Naive thymus-derived CD4-positive, alpha-beta T cell (primary cell): ENCODE measurements around the gene APEH. TPM values are rescaled to one million over a fixed set of nuclear protein-coding genes. Genes with fewer than 3 reads are reported as not detected.

ENCODE experiments used
- ATAC-seq: fragments of 150-1000 bp; cut with Tn5 transposase; 2 replicates; pipeline ENCODE4 v1.10.0; 2021; ENCODE audit warnings: mild to moderate bottlenecking, moderate library complexity
- CTCF ChIA-PET: fragments of 350-600 bp; sonication (Branson Sonifier 250); formaldehyde crosslinking; loops from one replicate; lab custom pipeline; 2021; ENCODE audit warnings: antibody characterized with exemption; lab: Charles Lee
- POLR2A ChIA-PET: fragments of 350-600 bp; sonication (Branson Sonifier 250); formaldehyde crosslinking; loops from one replicate; lab custom pipeline; 2021; ENCODE audit warnings: antibody characterized with exemption, inconsistent platforms; lab: Charles Lee
- DNase-seq, 9 donors: peaks; one replicate each; pipeline versions ENCODE4 v3.0.0 to v3.0.0-alpha.2; 2020 to 2022; ENCODE audit warnings: mixed read lengths in 1 of 9
- H3K27ac ChIP-seq: one replicate; pipeline ENCODE4 v1.7.0; 2013; ENCODE audit warnings: mild to moderate bottlenecking, low read depth, low read length, moderate library complexity
- H3K27me3 ChIP-seq, 2 donors: one replicate each; pipeline ENCODE4 v1.7.0; 2013; ENCODE audit warnings: low read length in 2 of 2, mild to moderate bottlenecking in 2 of 2, moderate library complexity in 2 of 2; ENCODE audit not compliant: control insufficient read depth in 2 of 2, insufficient read depth in 2 of 2
- H3K36me3 ChIP-seq, 3 experiments: 1 replicate in 2 of 3; 2 replicates in 1 of 3; pipeline ENCODE4 v1.7.0; 2013; ENCODE audit warnings: low read length in 3 of 3, mild to moderate bottlenecking in 3 of 3, moderate library complexity in 1 of 3; ENCODE audit not compliant: insufficient read depth in 3 of 3, control insufficient read depth in 2 of 3
- H3K4me1 ChIP-seq, 2 donors: one replicate each; pipeline ENCODE4 v1.7.0; 2013; ENCODE audit warnings: low read length in 2 of 2, mild to moderate bottlenecking in 2 of 2, moderate library complexity in 1 of 2; ENCODE audit not compliant: control insufficient read depth in 2 of 2, insufficient read depth in 2 of 2
- H3K4me3 ChIP-seq: 2 replicates; pipeline ENCODE4 v1.7.0; 2013; ENCODE audit warnings: mild to moderate bottlenecking, low read length
- H3K9me3 ChIP-seq, 3 experiments: 1 replicate in 2 of 3; 2 replicates in 1 of 3; pipeline ENCODE4 v1.7.0; 2013; ENCODE audit warnings: low read length in 3 of 3; ENCODE audit not compliant: control insufficient read depth in 2 of 3
- H3K27ac Mint-ChIP-seq, 9 donors: one replicate each; pipeline ENCODE4 v1.8.0; 2020 to 2022; ENCODE audit warnings: mixed read lengths in 9 of 9, mild to moderate bottlenecking in 8 of 9, moderate library complexity in 5 of 9, inconsistent platforms in 2 of 9
- H3K27me3 Mint-ChIP-seq, 5 donors: one replicate each; pipeline ENCODE4 v1.8.0; 2021 to 2022; ENCODE audit warnings: mixed read lengths in 5 of 5, mild to moderate bottlenecking in 1 of 5
- H3K36me3 Mint-ChIP-seq, 5 donors: one replicate each; pipeline ENCODE4 v1.8.0; 2020 to 2022; ENCODE audit warnings: mixed read lengths in 5 of 5, mild to moderate bottlenecking in 3 of 5, inconsistent platforms in 1 of 5
- H3K4me1 Mint-ChIP-seq, 7 donors: one replicate each; pipeline ENCODE4 v1.8.0; 2020 to 2022; ENCODE audit warnings: mixed read lengths in 7 of 7, mild to moderate bottlenecking in 3 of 7, inconsistent platforms in 1 of 7
- H3K4me3 Mint-ChIP-seq, 10 donors: one replicate each; pipeline ENCODE4 v1.8.0; 2020 to 2022; ENCODE audit warnings: mild to moderate bottlenecking in 10 of 10, mixed read lengths in 10 of 10, moderate library complexity in 6 of 10, inconsistent platforms in 2 of 10
- H3K9me3 Mint-ChIP-seq, 11 donors: one replicate each; pipeline ENCODE4 v1.8.0; 2020 to 2022; ENCODE audit warnings: mixed read lengths in 11 of 11, mild to moderate bottlenecking in 4 of 11, inconsistent platforms in 1 of 11, moderate library complexity in 1 of 11
- intact Hi-C, 2 donors: fragments of 100-400 bp; cut with micrococcal nuclease; formaldehyde crosslinking; loops; one replicate each; pipeline ENCODE4 v1.15.1; 2023
- polyA plus RNA-seq, 2 donors: library from polyadenylated mRNA; unstranded; fragments of 300-500 nt; fragmentation: Illumina TruSeq; gene quantifications; one replicate each; pipeline ENCODE4 v1.2.3, GENCODE V29; 2021
- total RNA-seq, 6 experiments: library from RNA in 5 of 6; stranded (reverse) in 5 of 6; gene quantifications; 1 replicate in 5 of 6; 2 replicates in 1 of 6; pipeline ENCODE4 v1.2.3 and lab custom pipeline; 2021 to 2026

APEH gene
- total and polyA plus RNA-seq, 7 experiments from 2014 or later, result 75.5 to 151 (median 103) TPM

GRCh38 chr3:49719214-49719884 lies 45.2 kb downstream of the APEH start, which contains the start of gene AMIGO3:
Gene AMIGO3 (minus strand): TSS chr3:49719684. CDS start chr3:49719465, 219 bp downstream.
- Histone ChIP-seq H3K4me3 (peak within 1 kb of the TSS; percentile 85), H3K27me3 (no peaks in the 10 kb centered on the region), H3K9me3 (no peaks in the 10 kb centered on the region), H3K4me1 (peaks cover 14 to 19% of the 10 kb centered on the region in 2 donors), H3K36me3 (peaks cover 0 to 30% (median 0%) of the 10 kb centered on the region in 3 experiments), H3K27ac (peak within 1 kb of the TSS; percentile 69)
- ATAC-seq, result peak; percentile 81
- peak; percentile 81 to 91 (median 87) for DNase-seq
- peaks cover 18 to 43% (median 30%) of the 10 kb centered on the region in 7 donors for H3K4me1 Mint-ChIP-seq
- POLR2A ChIA-PET, result interaction anchor here (0.6 to 1.5 kb wide), 5 partner anchors 8 to 99 kb away, joined by 3 to 5 read pairs (median 4); partner anchors contain the start of gene IP6K1
- H3K27me3 Mint-ChIP-seq, result no peaks in the 10 kb centered on the region
- H3K36me3 Mint-ChIP-seq, result peaks cover 0 to 17% (median 0%) of the 10 kb centered on the region in 5 donors
- peaks cover 0 to 5% (median 0%) of the 10 kb centered on the region in 11 donors for H3K9me3 Mint-ChIP-seq
- CTCF ChIA-PET, result interaction anchor here (0.9 to 1.1 kb wide), 2 partner anchors 16 to 179 kb away, joined by 3 to 4 read pairs; no protein-coding TSS in a partner anchor
- intact Hi-C loops, result loop anchor here (1.0 kb wide), 7 partner anchors 16 to 120 kb away; partner anchors contain the start of genes APEH (in 1 of the 2), INKA1 (in 1 of the 2), IP6K1 (in 1 of the 2) and MST1 (in 1 of the 2)
- H3K4me3 Mint-ChIP-seq, result peak within 1 kb of the TSS; percentile 86 to 96 (median 91)
- peak within 1 kb of the TSS; percentile 78 to 95 (median 86) for H3K27ac Mint-ChIP-seq

- peaks cover 17 to 22% of the 10 kb centered on the region in 2 donors for H3K4me1 ChIP-seq
- intact Hi-C loops, result loop anchor here (5.0 kb wide), 4 partner anchors 34 to 206 kb away; partner anchors contain the start of genes MON1A (in 1 of the 2), MST1 (in 1 of the 2), RNF123 (in 1 of the 2) and TRAIP (in 1 of the 2)
- H3K4me3 ChIP-seq, result no peak overlapping the region
- H3K9me3 ChIP-seq, result no peaks in the 10 kb centered on the region
- Mint-ChIP-seq H3K36me3 (peaks cover 0 to 16% (median 0%) of the 10 kb centered on the region in 5 donors), H3K4me3 (peak overlapping the region; percentile 15 to 72 (median 26)), H3K4me1 (peaks cover 18 to 42% (median 35%) of the 10 kb centered on the region in 7 donors), H3K27ac (peak overlapping the region in 7 of 9 donors; percentile 32 to 84 (median 59)), H3K9me3 (peaks cover 0 to 5% (median 0%) of the 10 kb centered on the region in 11 donors), H3K27me3 (no peaks in the 10 kb centered on the region)
- H3K27ac ChIP-seq, result no peak overlapping the region
- peaks cover 0 to 30% (median 0%) of the 10 kb centered on the region in 3 experiments for H3K36me3 ChIP-seq
- ChIA-PET POLR2A (interaction anchor here (1.3 kb wide), 1 partner anchor 136 kb away, joined by 4 read pairs; no protein-coding TSS in a partner anchor), CTCF (interaction anchor here (0.5 to 1.2 kb wide), 2 partner anchors 118 to 421 kb away, joined by 4 to 6 read pairs; no protein-coding TSS in a partner anchor)
- no peaks in the 10 kb centered on the region for H3K27me3 ChIP-seq
- ATAC-seq (no peak), DNase-seq (no peak)
Measured at GRCh38 chr3:49720855-49721595, 46.9 kb downstream of the APEH start.

DNA sequence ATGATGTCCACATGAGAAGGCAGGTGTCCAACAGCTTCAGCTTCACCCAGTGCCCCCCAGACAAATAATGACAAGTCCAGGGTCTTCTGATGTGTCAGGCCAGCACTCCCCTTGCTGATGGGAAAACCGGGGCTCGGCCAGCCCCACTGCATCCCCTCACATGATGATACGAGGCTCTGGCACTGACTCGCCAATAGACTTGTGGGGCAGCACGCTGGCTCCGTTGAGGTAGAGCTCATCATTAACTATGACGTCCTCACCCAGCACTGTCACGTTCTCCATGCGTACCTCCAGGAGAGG lies 47.4 kb downstream of the APEH start:
- Mint-ChIP-seq H3K36me3 (peaks cover 0 to 16% (median 0%) of the 10 kb centered on the region in 5 donors), H3K27me3 (no peaks in the 10 kb centered on the region), H3K27ac (peak overlapping the region in 2 of 9 donors; percentile 38 to 43), H3K4me3 (peak overlapping the region in 3 of 10 donors; percentile 45 to 92 (median 56)), H3K9me3 (peaks cover 0 to 5% (median 0%) of the 10 kb centered on the region in 11 donors), H3K4me1 (peaks cover 18 to 42% (median 35%) of the 10 kb centered on the region in 7 donors)
- Histone ChIP-seq H3K27me3 (no peaks in the 10 kb centered on the region), H3K4me1 (peaks cover 17 to 22% of the 10 kb centered on the region in 2 donors), H3K4me3 (no peak overlapping the region), H3K36me3 (peaks cover 0 to 29% (median 0%) of the 10 kb centered on the region in 3 experiments), H3K27ac (no peak overlapping the region), H3K9me3 (no peaks in the 10 kb centered on the region)
- DNase-seq (no peak), ATAC-seq (no peak)
- intact Hi-C loops, result loop anchor here (5.0 kb wide), 4 partner anchors 34 to 206 kb away; partner anchors contain the start of genes MON1A (in 1 of the 2), MST1 (in 1 of the 2), RNF123 (in 1 of the 2) and TRAIP (in 1 of the 2)
- ChIA-PET POLR2A (interaction anchor here (1.3 kb wide), 1 partner anchor 136 kb away, joined by 4 read pairs; no protein-coding TSS in a partner anchor), CTCF (interaction anchor here (1.2 kb wide), 1 partner anchor 117 kb away, joined by 4 read pairs; no protein-coding TSS in a partner anchor)

- peaks cover 0 to 16% (median 0%) of the 10 kb centered on the region in 5 donors for H3K36me3 Mint-ChIP-seq
- peaks cover 0 to 35% (median 0%) of the 10 kb centered on the region in 3 experiments for H3K36me3 ChIP-seq
- ChIA-PET POLR2A (interaction anchor here (0.7 to 1.5 kb wide), 4 partner anchors 10 to 81 kb away, joined by 3 to 5 read pairs (median 4); no protein-coding TSS in a partner anchor), CTCF (interaction anchor here (1.2 kb wide), 1 partner anchor 116 kb away, joined by 4 read pairs; no protein-coding TSS in a partner anchor)
- no peak for DNase-seq
- H3K9me3 Mint-ChIP-seq, result peaks cover 0 to 5% (median 0%) of the 10 kb centered on the region in 11 donors
- peak overlapping the region; percentile 91 to 98 (median 96) for H3K4me3 Mint-ChIP-seq
- H3K9me3 ChIP-seq, result no peaks in the 10 kb centered on the region
- H3K4me1 ChIP-seq, result peaks cover 17 to 22% of the 10 kb centered on the region in 2 donors
- intact Hi-C loops, result loop anchor here (5.0 kb wide), 4 partner anchors 35 to 205 kb away; partner anchors contain the start of genes MON1A (in 1 of the 2), MST1 (in 1 of the 2), RNF123 (in 1 of the 2) and TRAIP (in 1 of the 2)
- no peaks in the 10 kb centered on the region for H3K27me3 Mint-ChIP-seq
- peak overlapping the region; percentile 96 for H3K27ac ChIP-seq
- H3K4me1 Mint-ChIP-seq, result peaks cover 18 to 42% (median 35%) of the 10 kb centered on the region in 7 donors
- peak overlapping the region; percentile 82 to 99 (median 97) for H3K27ac Mint-ChIP-seq
- ATAC-seq, result no peak
- H3K4me3 ChIP-seq, result no peak overlapping the region
- no peaks in the 10 kb centered on the region for H3K27me3 ChIP-seq
Measured at GRCh38 chr3:49721896-49722781, 48.0 kb downstream of the APEH start.

GRCh38 chr3:49722896-49723295 lies 48.7 kb downstream of the APEH start:
- Histone ChIP-seq H3K36me3 (peaks cover 0 to 42% (median 0%) of the 10 kb centered on the region in 3 experiments), H3K27ac (peak overlapping the region; percentile 96), H3K4me3 (peak overlapping the region; percentile 89), H3K9me3 (no peaks in the 10 kb centered on the region), H3K4me1 (peaks cover 17 to 22% of the 10 kb centered on the region in 2 donors), H3K27me3 (no peaks in the 10 kb centered on the region)
- peak overlapping the region; percentile 91 to 98 (median 96) for H3K4me3 Mint-ChIP-seq
- ChIA-PET POLR2A (interaction anchor here (0.6 to 1.5 kb wide), 7 partner anchors 9 to 261 kb away, joined by 3 to 5 read pairs (median 4); no protein-coding TSS in a partner anchor), CTCF (no interaction called here)
- peaks cover 18 to 42% (median 35%) of the 10 kb centered on the region in 7 donors for H3K4me1 Mint-ChIP-seq
- peaks cover 0 to 5% (median 0%) of the 10 kb centered on the region in 11 donors for H3K9me3 Mint-ChIP-seq
- ATAC-seq (no peak), DNase-seq (no peak)
- intact Hi-C loops, result loop anchor here (1.0 to 5.0 kb wide), 5 partner anchors 36 to 204 kb away; partner anchors contain the start of genes IP6K1 (in 2 of the 2), MON1A (in 1 of the 2), MST1 (in 1 of the 2) and RNF123 (in 1 of the 2)
- H3K36me3 Mint-ChIP-seq, result peaks cover 0 to 16% (median 0%) of the 10 kb centered on the region in 5 donors
- no peaks in the 10 kb centered on the region for H3K27me3 Mint-ChIP-seq
- peak overlapping the region; percentile 82 to 99 (median 97) for H3K27ac Mint-ChIP-seq
